WTC11 (cell line): ENCODE measurements around the gene SPTBN4.

Experiments used
- ATF2 ChIP-seq: sonication (generic); formaldehyde crosslinking; IDR thresholded peaks from 2 replicates; pipeline ENCODE4 v1.8.1; 2022; ENCODE audit warnings: low read depth, missing genetic modification reagents, borderline replicate concordance
- CBFB ChIP-seq: sonication (generic); formaldehyde crosslinking; IDR thresholded peaks from 2 replicates; pipeline ENCODE4 v1.8.1; 2022; ENCODE audit warnings: mild to moderate bottlenecking, low read depth, missing genetic modification reagents
- CTCF ChIP-seq: fragments of 200-600 bp; IDR thresholded peaks from 2 replicates; pipeline ENCODE4 v1.8.0; 2022; ENCODE audit warnings: antibody characterized with exemption
- ERG ChIP-seq: fragments of 250-450 bp; sonication (Bioruptor Pico); IDR thresholded peaks from 2 replicates; pipeline ENCODE4 v1.8.0; 2021; ENCODE audit warnings: mild to moderate bottlenecking
- FOXP4 ChIP-seq: sonication (generic); formaldehyde crosslinking; IDR thresholded peaks from 2 replicates; pipeline ENCODE4 v1.8.0; 2022; ENCODE audit warnings: mild to moderate bottlenecking, missing genetic modification reagents
- NFYB ChIP-seq: sonication (generic); formaldehyde crosslinking; conservative IDR thresholded peaks from 2 replicates; pipeline ENCODE4 v1.8.0; 2022; ENCODE audit warnings: low read depth, missing genetic modification reagents
- SP1 ChIP-seq: sonication (generic); formaldehyde crosslinking; conservative IDR thresholded peaks from 2 replicates; pipeline ENCODE4 v1.8.1; 2022; ENCODE audit warnings: missing genetic modification reagents
- STAT6 ChIP-seq: sonication (generic); formaldehyde crosslinking; conservative IDR thresholded peaks from 2 replicates; pipeline ENCODE4 v1.8.1; 2023; ENCODE audit warnings: mild to moderate bottlenecking, low read depth, missing genetic modification reagents, moderate library complexity
- ZNF121 ChIP-seq: sonication (generic); formaldehyde crosslinking; IDR thresholded peaks from 2 replicates; pipeline ENCODE4 v1.8.0; 2023; ENCODE audit warnings: missing genetic modification reagents

- TF ChIP-seq CTCF: no peak
- TF ChIP-seq ERG (CRISPR knock-in tag): no peak
- TF ChIP-seq NFYB: no peak
- TF ChIP-seq CBFB (CRISPR knock-in tag): no peak
- no peak for TF ChIP-seq ZNF121 (CRISPR knock-in tag)
- TF ChIP-seq STAT6 (CRISPR knock-in tag): no peak
- no peak for TF ChIP-seq SP1 (CRISPR knock-in tag)
- TF ChIP-seq ATF2 (CRISPR knock-in tag): no peak
- no peak for TF ChIP-seq FOXP4 (CRISPR knock-in tag)
Measured at GRCh38 chr19:40506099-40506498, 39.3 kb downstream of the SPTBN4 start.
